GM11168 (cell line): ENCODE measurements around the gene RABL3.
"Not testable (repeated sequence)": the region's sequence is repeated elsewhere in the genome, so short reads cannot be mapped to it uniquely, and the experiment has no call there.

ENCODE experiments used
- in situ Hi-C: fragments of 300-500 bp; cut with MboI; formaldehyde crosslinking; loops from one replicate; pipeline ENCODE4 v1.12.0; 2022; ENCODE audit warnings: low sequenced_read_pairs; ENCODE audit not compliant: unreplicated experiment

RABL3 gene

DNA sequence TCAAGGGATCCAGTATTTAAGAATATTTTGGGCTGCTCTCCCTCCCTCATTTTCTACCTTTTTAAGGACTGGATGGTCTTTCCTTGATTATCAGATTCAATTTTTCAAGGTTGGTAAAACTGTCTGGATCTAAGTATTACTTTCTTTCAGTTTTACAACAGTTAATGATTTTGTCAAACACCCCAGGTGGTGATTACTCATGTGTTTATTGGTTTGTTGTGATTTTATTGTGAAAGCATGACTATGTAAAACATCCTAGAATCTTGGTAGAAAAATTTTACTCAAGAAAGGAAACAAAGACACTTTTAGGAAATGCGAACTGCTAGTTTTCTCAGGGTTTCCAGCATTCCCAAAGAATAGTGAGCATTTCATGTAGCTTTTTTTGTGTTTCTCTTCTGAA lies 7.5 kb upstream of the RABL3 start:
- in situ Hi-C loops = no loop called here

DNA sequence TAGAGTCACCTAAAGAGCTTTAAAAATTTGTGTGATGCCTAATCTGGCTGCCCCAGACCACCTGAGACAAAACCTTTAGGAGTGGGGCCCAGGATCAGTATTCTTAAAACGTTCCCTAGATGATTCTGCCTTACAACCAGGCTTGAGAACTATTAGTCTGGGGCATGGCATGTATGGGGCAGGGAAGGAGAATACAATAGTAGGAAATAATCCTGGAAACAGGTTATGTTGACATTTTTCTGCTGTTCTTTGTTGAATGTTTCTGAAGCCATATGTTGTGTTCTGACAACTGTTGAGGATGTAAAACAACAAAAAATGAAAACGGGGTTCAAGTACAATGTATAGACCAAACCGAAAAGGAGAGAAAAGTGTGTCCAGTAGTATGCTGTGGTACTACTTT lies 3.1 kb upstream of the RABL3 start:
- in situ Hi-C loops = no loop called here

DNA sequence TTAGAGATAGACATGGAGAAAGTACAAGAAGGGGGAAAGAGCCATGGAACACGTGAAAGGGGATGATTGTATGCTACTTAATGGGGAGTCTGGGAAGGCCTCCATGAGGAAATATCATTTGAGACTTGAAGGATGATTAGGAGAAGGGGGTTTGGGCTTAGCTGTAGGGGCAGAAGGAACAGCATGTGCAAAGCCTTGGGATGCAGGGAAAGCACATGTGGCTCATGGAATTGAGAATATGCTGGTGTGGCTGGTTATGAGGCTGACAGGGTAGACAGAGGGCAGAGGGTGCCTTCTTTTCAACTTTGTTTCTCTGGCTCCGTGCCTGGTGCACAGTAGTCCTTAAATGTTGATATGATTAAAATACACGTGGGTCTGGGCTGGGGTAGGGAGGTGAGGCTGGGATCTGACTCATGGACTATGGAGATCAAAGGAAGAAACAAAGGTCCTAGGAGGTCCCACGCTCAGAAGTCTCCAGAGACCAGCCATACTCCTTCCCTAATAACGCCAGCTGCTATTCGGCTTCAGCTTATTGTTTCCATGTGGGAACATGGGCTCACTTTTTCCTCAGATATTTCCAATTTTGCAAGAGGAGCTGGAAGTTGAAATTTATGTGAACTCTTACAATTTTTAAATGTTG lies 1.4 kb upstream of the RABL3 start:
- in situ Hi-C loops = loop anchor here (5.0 kb wide), 1 partner anchor 49 kb away; no protein-coding TSS in a partner anchor

DNA sequence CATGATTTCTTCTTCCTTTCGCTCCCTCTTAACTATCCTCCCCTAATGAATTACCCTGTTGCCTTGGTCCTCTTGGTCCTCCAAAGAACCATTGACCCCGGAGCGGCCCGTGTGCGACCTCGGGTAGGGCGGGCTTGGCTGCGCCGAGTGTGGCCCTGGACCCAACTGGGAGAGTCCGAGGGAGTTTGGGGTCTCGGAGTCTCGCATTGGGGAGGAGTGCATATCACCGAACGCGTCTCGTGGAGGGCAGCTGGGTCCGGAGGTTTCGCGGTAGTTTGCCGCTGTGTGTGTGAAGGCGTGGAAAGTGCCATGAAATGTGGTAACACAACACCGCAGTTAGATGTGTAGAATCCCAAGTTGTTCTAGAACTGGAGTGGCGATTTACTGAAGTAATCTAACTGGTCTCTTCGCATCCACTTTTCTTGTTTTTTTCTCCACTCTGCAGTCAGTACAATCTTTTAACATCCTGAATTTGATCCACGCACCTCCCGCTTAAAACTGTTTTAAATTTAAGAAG lies 591 bp upstream of the RABL3 start:
- in situ Hi-C loops = loop anchor here (5.0 kb wide), 1 partner anchor 49 kb away; no protein-coding TSS in a partner anchor

DNA sequence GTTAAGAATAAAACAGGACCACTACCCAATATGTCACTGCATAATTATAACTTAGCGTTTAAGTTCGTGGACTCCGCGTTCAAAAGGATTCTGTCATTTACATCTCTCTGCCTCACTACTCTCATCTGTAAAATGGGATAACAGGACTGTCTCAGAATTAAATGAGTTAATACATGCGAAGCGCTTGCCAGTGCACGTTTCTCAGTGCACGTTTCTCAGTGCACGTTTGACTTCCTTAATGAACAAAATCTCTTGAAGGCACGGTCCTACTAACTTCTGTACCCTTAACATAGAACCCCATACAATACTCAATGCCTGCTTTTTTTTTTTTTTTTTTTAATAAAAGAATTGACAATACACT lies 499 bp downstream of the RABL3 start:
- in situ Hi-C loops = loop anchor here (5.0 kb wide), 1 partner anchor 50 kb away; no protein-coding TSS in a partner anchor

DNA sequence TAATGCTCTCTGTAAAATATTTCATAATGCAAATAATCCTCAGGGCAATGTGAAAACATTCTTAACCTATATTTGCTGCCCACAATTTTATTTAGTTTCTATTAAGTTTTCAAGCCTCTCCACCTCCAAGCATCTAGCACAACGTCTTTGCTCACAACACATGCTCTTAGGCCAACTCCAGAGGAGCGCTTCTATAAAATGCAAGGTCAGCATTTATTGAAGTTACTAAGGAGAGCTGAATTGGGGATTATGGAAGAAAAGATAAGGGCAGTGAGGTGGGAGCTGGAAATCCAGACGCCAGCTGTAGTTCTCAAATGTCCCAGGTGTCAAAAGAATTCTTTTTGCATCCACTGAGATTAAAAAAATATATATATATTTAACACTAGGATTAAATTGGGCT lies 996 bp downstream of the RABL3 start:
- in situ Hi-C loops = loop anchor here (5.0 kb wide), 1 partner anchor 51 kb away; no protein-coding TSS in a partner anchor

DNA sequence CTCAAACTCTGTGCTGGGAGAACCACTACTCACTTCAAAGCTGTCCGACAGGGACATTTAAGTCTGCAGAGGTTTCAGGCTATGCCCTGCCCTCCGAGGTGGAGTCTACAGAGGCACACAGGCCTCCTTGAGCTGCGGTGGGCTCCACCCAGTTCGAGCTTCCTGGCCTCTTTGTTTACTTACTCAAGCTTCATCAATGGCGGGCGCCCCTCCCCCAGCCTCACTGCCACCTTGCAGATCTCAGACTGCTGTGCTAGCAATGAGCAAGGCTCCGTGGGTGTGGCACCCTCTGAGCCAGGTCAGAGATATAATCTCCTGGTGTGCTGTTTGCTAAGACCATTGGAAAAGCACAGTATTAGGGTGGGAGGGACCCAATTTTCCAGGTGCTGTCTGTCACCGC lies 4.3 kb downstream of the RABL3 start:
- in situ Hi-C loops = not testable (repeated sequence)

DNA sequence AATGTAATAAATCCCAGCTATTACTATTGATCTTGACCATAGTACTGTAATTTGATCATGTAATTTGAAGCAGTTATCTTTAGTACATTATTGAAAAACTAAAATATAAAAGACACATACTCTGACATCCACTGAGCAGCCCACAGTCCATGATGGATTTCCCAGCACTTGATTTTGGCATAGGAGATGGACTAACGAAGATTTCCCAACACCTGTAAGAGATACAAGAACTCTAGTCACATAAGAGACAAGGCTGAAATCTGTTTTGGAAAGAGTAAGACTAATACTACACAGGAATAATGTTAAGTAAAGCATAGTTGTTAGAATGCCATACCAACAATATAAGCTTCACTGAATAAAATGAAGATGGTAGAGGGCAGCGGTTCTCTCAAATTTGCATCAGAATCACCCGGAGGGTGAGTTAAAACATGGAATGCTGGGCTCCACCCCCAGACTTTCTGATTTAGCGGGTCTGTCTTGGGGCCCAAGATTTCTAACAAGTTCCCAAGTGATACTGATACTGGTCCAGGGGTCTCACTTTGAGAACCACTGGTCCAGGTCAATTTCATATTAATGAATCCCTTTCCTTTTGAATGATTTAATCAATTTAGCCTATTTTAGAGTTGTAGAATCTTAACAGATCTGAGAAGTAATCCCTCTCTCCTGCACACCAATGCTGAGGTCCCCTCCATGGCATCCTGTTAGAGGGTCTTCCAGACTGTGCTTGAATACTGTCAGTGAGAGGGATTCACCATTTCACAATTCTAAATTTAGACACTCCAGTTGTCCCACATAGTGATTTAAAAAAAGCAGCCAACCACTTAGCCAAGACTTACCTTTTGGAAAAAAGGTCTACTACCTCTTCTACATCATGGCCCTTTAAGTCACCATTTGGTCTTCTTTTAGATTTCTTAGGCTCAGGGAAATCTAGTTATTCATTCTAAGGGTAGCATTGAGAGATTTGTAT lies 11.5 kb downstream of the RABL3 start:
- in situ Hi-C loops = no loop called here

DNA sequence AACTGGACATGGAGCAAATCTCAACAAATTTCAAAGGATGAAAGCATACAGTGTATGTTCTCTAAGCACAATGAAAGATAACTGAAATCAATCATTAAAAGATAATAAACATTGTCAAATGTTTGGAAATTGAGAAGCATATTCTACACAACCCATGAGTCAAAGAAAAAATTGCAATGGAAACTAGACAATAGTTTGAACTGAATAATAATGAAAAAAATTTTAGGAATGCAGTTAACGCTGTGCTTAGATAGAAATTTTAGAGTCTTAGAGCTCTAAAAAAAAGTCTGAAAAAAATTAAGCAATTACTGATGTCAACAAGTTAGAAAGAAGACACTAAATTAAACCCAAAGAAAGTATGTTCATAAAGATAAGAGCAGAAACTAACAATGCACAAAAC lies 15.5 kb downstream of the RABL3 start:
- in situ Hi-C loops = no loop called here

DNA sequence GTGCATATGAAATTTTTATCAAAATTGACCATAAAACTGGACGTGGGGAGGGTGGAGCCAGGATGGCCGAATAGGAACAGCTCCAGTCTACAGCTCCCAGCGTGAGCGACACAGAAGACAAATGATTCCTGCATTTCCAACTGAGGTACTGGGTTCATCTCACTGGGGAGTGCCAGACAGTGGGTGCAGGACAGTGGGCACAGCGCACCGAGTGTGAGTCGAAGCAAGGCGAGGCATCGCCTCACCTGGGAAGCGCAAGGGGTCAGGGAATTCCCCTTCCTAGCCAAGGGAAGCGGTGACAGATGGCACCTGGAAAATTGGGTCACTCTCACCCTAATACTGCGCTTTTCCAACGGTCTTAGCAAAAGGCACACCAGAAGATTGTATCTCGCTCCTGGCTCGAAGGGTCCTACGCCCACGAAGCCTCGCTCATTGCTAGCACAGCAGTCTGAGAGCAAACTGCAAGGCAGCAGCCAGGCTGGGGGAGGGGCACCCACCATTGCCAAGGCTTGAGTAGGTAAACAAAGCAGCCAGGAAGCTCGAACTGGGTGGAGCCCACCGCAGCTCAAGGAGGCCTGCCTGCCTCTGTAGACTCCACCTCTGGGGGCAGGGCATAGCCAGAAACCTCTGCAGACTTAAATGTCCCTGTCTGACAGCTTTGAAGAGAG lies 23.0 kb downstream of the RABL3 start:
- in situ Hi-C loops = not testable (repeated sequence)

DNA sequence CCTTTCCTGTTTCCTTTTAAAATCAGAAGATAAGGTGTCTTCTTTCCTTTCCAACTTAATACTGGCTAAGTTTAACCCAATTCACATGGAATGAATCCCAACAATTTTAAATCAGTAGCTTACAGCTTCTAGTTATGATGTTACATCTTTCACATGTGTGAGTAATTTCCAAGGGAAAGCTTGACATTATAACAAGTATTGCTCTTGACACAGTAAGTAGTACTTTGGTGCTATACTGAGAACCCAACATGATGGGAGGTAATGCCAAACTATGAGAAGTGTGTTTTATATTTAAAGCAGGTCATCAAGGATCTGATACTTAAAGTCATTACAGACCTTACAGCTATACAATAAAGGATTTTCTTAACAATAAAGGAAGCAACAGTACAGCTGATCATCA lies 29.1 kb downstream of the RABL3 start:
- in situ Hi-C loops = no loop called here

DNA sequence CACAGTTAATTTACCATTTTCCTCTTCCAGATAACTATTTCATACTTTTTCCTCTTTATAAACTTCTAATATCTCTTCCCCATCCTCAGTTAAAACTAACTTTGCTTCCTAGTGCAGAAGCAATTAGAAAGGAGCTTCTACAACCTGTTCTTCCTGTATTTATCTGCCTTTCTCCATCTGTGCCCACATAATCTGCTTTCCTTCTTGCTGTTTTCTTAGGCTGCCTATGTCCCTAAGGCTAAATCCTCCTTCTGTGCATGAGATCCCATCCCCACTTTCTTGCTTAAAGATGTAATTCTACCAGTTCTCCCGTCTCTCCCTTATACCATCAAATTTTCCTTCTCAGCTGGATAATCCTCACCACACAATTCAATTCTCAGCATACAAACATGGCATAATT lies 31.9 kb downstream of the RABL3 start:
- in situ Hi-C loops = no loop called here

DNA sequence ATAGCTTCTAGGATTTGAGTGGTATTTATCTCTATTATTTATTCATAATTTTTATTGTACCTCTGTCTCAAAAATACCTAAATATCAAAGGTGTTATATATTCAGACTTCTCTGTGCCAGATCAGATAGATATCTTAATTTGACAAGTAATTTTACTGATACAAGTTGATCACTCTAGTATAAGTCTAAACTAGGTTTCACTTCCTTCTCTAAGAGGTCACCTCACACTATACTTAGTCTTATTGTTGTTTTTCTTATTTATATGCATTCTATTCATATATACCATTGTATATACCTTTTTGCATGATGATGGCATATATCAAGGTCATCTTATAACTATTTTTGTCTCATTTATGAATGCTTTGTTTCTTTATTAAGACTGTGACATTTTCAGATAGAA lies 33.9 kb downstream of the RABL3 start:
- in situ Hi-C loops = loop anchor here (5.0 kb wide), 1 partner anchor 46 kb away; no protein-coding TSS in a partner anchor

DNA sequence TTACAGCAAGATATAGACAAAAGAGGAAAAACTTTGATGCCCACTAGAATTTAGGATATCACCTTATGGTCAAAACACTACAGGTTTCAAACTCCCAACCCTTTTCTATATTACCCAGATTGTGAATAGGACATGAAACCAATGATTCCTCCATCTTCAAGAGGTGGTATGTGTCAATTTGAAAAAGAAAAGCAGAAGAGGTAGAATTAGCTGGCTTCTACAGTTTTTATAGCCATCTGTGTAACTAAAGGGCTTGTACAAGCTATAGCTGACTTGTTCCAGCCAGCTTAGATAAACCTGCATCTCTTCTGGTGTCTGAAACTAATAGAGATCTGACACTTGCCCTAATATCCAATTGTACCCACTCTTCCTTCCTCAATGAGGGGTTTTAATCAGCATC lies 35.4 kb downstream of the RABL3 start:
- in situ Hi-C loops = loop anchor here (5.0 kb wide), 1 partner anchor 45 kb away; no protein-coding TSS in a partner anchor

DNA sequence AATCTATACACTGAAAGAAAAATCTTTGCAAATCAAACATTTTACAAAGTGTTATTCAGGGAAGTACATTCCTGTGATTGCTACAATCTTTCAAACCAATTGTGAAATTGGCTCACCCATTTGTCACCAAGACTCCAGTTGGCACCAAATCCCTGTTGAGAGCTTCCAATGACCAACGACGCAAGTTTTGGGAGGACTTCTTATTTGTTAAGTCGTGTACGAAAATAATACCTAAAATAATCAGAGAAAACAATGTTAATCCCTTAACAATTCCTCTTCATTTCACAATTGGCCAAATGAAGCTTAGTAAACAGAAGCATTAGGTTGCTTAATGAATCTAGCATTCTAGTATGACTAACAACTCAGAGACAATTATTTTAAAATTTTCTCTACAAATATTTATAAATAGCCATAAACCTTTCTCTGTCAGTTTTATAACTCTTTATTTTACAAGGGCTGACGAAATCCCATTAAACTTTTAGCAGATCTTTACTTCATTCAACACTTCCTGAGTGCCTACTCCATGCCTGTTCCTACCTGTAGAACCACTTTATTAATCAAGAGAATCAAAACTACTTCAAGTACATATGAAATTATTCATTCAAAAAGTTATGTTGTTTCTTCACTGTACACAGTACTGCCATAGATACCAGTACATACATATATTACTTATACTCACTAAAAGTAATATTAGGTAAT lies 36.3 kb downstream of the RABL3 start:
- in situ Hi-C loops = loop anchor here (5.0 kb wide), 1 partner anchor 44 kb away; no protein-coding TSS in a partner anchor

DNA sequence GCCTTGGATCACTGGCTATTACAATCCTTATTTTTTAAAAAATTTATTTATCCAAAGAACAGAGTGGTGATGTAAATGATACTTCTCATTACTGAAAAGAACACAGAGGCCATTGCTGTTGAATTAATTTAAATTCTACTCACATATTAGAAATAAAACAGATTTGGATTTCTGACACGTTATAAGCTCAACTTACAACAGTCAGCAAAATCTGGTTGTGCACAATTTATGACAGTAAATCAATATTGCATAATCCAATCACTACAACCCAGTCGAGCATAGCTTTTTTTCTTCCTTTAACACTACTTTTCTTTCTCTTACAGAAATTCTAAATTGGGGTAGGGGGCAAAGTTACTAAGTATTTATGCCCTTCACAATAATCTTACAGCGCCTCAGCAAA lies 43.0 kb downstream of the RABL3 start:
- in situ Hi-C loops = no loop called here

DNA sequence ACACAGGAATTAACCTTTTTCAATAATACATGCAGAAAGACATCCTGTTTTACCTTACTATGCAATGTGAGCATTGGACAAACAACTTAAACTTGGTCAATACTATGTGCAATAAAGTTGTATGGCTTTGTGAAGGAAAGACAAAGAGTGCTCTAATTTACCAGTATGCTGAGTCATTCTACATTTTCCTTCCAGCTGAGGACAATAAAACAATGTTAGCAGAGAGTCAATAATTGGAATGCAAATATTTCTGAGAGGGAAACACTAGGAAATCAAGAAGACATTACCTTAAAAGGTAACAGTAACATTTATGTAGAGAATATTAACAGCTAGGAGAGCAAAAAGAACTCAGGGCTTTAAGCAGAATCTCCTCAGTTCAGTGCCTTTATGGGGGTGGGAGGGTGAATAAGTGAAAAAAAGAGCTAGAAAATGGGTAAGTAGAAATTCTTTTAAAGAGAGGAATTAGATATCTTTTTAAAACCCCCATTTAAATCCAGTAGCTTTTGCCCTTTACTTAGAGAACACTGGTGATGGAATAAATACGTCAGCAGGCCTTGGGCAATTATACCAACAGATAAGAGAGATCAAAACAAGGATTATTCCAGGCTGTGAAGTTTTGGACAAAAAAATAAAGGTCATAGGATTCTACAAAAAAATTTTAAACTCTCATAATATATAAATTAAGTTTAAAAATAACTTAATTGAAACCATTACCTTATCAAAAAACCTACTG lies 48.7 kb downstream of the RABL3 start:
- in situ Hi-C loops = no loop called here

DNA sequence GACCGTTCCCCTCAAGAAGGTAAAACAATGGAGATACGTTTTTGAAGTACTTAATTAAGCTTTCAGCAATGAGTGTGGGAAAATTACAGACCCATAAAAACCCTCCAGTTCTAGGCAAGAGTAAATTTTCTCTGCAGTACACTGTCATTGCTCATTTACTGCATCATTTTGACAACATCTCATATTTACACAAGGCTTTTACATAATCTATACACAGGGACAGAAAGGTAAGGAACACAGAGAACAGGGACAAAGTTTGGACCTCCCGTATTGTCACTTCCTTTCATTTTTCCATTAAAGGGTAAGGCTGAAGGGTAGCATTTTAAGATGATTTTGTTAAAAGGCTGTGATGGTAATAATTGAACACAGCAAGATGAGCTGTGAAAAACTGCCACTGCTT lies 52.9 kb downstream of the RABL3 start:
- in situ Hi-C loops = no loop called here

DNA sequence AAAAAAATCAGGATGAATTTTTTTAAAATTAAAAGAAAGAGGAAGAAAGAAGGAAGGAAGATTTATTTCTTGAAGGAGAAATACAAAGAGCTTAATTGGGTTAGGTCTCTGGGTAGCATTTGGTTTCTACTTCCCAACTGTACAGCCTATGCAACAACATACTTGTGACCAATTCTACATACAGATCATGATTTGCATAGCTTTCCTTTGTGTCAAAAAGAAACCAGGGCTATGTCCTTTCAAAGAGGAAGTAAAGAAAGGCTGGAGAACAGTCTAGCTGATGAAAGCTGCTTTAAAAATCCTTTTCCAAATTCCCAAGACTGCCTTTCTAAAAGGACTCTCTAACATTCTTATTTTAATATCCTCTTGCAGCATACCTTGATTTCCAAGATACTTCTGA lies 54.2 kb downstream of the RABL3 start:
- in situ Hi-C loops = no loop called here
